LHCN-M2 (cell line): ENCODE measurements around the gene CHSY3. TPM values are rescaled to one million over a fixed set of nuclear protein-coding genes. Genes with fewer than 3 reads are reported as not detected.

ENCODE experiments used
- DNase-seq: peaks from one replicate; pipeline ENCODE4 v3.0.0-alpha.2; 2012; ENCODE audit warnings: low read depth
- total RNA-seq: library from RNA; depleted of rRNA; stranded (reverse); fragments of >200 nt; gene quantifications from 2 replicates; pipeline ENCODE4 v1.2.3, GENCODE V29; 2014

Gene CHSY3
- total RNA-seq, 1 experiment from 2014 or later: 7.6 TPM

DNA sequence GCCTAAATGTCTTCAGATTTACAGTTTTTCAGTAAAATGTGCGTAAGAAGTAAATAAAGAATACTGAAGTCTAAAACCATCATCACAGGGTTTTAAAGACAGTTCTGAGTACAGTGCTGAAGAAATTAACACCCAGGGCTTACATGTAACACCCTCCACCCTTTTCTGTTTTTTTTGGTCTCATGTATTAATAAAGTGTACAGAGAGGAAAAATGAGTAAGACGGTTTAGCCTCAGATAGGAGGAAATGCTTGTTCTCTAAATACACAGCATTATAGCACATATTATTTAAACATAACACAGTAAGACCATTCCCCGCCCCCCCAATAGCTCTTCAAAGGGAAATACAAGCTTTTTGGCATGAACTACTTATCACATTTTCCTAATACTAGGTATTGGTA is 119.3 kb downstream of the CHSY3 start:
- DNase-seq: no peak

DNA sequence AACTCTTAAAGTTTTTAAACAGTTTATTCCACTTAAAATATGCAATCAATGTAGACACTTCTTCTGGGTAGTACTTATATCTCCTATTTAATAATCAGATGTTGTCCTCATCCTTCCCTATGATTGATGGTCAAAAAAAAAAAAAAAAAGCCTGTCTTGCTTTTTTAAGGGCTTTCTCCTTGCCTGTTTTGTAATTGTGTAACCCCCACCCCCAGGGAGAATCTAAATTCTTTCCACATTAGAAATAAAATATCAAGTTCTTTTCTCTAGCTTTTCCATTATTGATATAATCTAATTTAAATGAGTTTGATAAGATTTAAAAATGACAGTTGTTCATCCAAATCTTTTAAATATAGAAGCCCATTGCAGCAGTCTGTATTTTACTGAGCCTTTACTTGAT is 119.7 kb downstream of the CHSY3 start:
- no peak for DNase-seq

DNA sequence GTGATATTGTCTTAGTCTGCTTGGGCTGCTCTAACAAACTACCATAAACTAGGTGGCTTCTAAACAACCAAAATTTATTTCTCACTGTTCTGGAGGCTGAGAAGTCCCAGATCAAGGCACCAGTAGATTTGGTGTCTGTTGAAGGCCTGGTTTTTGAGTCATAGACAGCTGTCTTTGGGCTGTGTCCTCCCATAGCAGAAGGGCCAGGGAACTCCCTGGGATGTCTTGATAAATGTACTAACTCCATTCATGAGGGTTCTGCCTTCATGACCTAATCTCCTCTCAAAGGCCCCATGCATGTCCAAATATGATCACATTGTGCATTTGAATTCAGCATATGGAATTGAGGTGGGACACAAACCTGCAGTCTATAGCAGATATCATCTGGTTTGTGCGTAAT is 121.2 kb downstream of the CHSY3 start:
- peak; percentile 33 for DNase-seq

DNA sequence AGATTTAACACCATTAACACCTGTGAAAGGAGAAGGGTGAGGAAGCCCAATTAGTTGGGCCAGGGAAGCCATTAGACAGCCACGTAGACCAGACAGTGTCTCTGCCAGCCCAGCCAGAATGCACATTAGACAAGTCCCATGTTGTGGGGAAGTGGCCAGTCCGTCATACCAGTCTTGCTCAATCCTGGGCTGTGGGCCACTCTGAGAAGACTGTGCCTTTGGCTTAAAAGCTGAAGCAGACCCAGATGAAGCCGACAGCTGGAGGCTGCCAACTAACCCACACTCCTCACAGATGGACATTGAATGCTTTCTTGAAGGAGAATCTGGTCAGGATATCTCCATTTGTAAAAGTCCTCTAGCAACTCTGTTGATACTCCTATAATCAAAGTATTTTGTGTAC is 128.5 kb downstream of the CHSY3 start:
- DNase-seq: no peak

DNA sequence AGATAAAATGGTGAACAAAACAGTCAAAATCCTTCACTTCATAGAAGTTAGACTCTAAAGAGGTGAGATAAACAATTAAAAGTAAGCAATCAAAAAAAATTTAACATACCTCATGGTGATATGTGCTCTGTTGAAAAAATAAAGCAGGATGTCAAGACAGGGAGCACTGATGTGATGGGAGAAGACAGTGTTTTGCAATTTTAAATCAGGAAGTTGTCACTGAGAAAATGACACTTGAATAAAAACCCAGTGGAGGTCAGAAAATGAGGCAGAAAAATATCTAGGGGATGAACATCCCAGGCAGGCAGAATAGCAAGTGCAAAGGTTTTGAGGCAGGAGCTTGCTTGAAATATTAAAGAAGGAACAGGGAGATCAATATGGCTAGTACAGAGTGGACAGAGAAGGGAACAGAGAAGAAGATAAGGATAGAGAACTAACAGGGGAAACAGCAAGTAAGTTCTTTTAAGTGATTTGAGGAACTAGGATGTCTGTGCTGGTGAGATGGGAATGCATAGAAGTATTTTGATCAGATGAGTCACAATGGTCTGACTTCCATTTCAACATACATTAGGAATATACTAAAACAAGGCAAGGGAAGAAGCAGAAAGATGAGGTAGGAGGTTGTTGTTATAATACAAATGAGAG is 130.4 kb downstream of the CHSY3 start:
- DNase-seq: peak; percentile 22

DNA sequence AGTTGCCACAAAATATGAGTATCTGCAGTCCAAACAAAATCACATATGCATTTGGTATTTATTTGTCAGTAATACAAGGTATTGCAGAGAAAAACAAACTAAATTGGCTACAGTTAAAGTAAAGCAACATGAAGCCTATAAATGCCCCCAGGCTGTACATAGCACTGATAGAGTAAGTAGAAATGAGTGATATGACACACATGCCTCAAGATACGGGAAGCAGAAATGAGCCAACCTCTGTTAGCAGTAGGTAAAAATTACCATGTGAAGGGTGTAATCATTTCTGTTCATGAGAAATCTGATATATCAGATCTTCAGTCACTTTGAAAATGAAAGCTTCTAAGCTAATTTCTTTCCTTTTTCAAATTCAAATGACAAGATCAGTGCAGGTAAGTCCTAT is 131.1 kb downstream of the CHSY3 start:
- no peak for DNase-seq

DNA sequence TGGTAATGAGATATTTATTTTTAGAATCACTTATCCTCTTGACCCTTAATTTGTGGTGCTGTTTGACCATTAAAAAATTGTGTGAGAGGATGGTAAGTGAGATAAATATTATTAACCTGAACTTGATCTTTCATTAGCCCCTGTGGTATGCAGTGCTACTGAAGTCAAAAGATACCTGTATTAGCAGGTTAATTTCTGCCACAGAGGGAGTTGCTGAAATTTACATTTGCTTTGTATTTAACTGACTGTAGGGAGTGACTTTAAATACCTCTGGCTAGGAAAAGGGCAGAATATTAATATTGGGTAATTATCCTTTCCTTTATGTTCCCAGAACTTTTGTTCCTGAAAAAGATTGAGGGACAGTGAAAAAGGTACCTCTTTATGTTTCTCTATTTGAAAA is 133.6 kb downstream of the CHSY3 start:
- DNase-seq: no peak

DNA sequence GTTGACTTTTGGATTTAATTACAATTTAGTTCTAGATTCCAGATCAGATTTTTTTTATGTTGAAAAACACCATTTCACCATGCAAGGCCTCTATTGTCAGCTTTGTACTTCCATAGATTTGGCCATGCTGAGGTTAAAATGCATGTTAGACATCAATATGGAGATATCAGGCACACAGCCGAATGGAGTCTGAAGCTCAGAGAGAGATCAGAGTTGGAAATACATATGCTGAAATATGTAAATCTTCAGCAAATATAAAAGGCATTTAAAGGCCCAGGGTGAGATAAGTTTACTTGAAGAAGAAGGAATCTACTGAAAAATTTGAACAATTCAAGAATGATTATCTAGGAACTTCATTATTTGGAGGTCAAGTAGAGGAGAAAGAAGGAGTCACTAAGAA is 139.6 kb downstream of the CHSY3 start:
- DNase-seq: no peak

DNA sequence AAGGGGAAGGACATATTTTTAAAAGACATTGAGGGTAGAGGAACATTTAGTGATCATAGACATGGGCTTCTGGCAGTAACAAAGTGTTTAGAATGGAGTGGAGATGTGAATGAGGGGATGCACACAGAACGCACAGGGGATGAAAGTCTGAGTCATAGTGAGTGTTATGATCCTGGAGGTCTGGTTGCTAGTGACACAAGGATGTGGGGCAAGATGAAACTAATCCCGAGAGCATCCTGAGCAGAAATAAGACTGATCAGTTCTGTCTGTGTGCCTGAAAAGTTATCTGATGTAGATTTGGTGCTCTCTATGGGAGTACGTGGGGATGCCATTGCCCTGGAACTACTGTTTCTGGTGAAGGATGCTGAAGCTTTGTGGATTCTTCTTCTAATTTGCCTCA is 141.1 kb downstream of the CHSY3 start:
- peak; percentile 67 for DNase-seq

DNA sequence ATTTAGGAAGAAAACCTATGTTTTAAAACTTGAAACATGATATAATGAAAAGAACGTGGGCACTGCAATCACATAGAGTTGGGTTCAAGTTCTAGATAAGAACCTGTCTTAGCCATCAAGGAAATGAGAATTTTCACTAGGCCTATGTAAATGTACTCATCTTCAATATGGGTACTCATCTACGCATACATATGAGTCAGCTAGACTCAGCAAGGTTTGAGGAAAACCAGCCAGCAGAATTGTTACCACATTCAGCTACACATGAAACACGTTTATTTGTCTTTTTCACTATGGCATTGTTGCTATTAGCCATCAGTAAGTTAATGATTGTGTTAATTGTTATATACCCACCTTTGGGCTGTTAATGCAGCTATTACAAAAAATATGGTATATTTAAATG is 146.3 kb downstream of the CHSY3 start:
- no peak for DNase-seq

DNA sequence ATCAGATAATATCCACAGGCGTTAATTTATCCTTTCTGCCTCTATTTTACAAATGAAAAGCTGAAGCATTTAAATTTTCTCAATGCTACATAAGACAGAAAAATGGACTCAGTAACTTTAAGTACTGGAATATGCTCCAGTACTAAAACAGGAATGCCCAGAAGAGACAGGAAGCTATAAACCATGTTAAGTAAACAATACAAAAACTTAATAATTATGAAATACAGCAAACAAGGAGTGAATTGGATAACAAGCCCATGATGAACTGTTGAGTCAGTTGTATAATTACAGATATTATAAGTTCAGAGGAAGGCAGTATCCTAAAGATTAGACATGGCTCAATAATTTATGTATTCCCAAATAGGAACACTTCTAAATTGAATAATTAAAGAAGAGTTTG is 148.5 kb downstream of the CHSY3 start:
- peak; percentile 12 for DNase-seq

DNA sequence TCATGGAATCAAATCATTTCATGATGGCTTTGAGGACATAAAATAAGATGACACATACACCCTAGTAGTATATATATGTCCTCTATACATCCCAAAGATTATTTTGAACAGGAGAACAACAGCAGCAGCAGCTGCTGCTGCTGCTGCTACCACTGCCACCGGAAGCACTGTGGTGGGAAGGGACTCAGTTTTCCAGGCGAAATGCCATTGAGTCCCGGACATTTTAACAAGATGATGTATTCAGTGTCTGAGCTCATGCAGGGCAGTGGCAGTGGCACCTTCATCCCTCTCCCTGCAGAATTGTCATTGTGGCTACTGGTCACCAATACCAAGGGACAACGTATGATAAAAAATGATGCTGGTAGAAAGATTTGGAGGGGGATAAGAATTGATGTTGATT is 151.3 kb downstream of the CHSY3 start:
- DNase-seq: no peak

DNA sequence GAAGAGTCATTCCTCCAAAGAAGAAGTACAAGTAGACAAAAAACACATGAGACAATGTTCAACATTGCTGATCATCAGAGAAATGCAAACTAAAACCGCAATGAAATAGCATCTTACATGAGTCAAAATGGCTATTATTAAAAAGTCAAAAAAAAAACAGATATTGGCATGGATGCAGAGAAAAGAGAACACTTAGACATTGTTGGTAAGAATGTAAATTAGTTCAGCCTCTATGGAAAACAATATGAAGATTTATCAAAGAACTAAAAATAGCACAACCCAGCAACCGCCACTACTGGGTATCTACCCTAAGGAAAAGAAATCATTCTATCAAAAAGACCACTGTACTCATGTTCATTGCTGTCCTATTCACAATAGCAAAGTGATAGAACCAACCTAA is 157.5 kb downstream of the CHSY3 start:
- no peak for DNase-seq

DNA sequence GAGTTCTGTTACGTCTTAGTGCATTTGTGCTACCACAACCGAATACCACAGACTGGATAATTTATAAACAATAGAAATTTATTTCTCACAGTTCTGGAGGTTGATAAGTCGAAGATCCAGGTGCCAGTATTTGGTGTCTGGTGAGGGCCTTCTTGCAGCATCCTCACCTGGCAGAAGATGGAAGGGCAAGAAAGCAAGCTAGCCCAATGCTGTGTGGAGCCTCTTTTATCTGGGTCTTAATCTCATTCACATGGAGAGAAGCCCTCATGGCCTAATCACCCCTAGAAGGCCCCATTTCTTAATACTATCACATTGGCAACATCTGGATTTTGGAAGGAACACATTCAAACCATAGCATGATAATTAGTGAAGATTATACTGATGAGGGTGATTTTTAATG is 159.3 kb downstream of the CHSY3 start:
- no peak for DNase-seq

DNA sequence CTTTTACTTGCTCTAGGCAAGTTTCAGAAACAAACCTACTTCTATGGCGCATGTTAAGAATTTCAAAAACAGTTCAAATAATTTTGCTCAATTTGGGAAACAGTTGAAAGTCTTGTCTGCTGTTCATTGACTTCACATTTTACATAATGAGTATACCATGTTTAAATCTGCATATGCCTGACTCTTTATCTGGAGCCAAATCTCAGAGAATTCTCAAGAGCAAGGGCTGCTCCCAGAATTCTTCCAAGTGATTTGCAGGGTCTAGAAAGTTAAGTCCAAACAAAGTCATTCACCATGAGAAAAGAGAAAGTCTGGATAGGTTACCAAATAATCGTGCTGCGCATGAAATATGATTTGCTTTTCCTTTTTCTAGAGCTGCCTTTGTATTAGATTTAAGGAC is 160.2 kb downstream of the CHSY3 start:
- DNase-seq: no peak

DNA sequence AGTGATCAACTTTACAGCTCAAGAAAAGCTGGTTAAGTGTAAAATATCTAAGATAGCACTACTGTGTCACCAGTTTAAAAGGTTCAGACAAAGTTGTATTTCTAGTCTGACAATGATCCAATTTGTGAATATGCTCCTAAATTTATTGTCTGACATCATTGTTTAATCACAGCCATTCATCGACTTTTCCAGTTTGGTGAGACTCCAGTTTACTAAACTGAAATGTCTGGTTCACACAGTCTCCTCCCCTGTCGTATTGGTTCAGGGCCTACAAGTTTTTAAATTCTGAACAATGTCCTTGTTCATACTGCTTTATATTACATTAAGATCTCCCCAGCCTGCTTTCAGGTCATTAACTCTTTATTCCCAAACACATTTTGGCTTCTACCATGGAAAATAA is 161.4 kb downstream of the CHSY3 start:
- DNase-seq: no peak

DNA sequence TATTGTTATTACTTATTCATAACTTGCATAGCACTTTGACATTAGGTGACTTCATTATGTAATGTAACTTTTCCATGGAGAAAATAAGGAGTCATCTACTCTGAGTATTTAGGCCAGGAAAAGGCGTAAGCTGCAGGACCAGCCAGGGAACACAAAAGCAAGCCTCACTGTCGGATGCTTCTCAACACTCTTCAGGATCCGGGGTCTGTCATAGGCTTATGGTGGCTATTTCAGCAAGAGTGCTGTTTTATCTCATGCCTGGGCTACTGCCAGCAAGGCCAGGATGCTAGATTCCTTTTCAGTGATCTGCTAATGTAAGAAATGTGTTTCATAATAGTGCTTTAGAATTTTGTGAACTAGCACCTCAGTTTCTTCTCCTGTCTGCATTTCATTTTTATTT is 162.4 kb downstream of the CHSY3 start:
- peak; percentile 9 for DNase-seq

DNA sequence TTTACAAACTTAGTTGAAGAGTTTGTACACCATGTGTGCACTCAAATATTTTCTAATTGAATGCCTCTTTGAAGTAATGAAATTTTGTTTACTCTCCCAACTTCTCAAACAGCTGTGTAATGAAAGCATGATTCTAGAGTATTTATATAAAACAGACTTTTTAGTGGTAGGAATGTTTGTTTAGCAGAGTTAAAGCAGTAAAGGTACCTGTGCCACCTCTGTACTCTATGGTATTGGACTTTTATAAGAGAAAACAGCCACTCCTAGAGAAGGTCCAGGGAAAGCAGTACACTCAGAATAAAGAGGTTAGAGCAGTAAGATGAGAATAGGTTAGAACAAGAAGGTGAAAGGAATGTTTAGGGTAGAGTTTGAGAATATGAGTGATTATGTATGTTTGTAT is 163.1 kb downstream of the CHSY3 start:
- no peak for DNase-seq

DNA sequence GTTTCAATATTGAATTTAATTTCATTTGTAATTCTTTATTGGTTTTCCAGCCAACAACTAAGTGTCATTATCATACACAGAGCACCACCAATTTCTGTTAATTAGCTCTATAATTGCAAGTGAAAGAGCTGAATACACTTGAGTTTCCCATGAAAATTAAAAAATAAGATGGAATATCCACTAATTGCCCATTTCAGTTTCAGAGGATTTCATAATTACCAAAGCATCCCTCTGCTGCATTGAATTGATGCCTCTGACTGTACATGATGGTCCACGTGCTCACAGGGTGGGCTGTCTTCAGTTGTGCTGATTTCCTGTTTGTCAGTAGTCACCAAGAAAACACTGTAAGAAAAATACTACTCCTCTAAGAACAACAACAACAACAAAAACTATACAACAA is 163.8 kb downstream of the CHSY3 start:
- no peak for DNase-seq

DNA sequence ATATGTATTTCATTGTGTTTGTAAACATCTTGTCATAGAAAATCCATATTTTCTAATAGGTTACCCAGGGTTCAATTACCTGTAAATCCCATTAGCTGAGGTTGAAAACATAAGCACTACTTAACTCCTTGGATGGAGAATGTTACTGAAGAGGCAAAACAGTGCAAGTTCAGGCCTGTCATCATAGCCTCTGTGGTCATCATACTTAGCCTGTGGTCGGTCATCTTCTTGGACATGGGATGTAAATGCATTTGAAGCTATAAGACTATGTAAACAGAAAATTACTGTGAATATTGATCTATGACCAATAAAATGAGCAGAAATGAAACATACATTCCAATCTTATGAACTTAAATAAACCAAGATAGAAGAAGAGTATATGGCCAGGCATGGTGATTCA is 164.7 kb downstream of the CHSY3 start:
- no peak for DNase-seq

DNA sequence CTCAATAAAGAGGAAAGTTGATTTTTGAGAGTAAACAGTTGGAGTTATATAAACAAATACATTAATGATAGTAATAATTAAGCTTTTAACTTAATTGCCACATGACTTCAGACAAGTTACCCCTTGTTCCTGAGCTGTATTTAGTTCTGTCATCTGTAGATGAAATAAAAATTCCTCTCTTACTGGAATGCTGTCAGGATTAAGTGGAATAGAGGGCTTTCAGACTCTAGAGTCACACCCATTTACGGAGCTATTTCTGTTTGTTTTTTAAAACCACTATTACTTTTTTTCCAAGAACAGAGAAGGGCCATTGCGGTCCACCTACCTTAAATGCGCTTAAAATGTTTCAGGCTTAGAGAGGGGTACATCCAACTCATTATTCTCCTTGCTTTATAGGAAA is 170.6 kb downstream of the CHSY3 start:
- no peak for DNase-seq

DNA sequence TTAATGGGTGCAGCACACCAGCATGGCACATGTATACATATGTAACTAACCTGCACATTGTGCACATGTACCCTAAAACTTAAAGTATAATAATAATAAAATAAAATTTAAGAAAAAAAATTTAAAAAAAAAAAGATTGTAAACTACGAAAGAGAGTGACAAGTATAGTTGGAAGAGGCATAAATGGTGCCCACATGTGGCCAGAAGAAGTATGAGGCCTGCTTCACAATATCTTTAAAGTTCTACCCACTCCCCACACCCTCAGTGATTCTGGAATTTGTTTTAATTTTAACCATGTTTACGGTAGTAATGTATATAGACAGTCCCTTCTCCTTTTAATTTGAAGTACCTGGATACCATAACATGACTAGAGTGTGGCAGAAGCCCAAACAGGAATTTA is 172.7 kb downstream of the CHSY3 start:
- DNase-seq: no peak

DNA sequence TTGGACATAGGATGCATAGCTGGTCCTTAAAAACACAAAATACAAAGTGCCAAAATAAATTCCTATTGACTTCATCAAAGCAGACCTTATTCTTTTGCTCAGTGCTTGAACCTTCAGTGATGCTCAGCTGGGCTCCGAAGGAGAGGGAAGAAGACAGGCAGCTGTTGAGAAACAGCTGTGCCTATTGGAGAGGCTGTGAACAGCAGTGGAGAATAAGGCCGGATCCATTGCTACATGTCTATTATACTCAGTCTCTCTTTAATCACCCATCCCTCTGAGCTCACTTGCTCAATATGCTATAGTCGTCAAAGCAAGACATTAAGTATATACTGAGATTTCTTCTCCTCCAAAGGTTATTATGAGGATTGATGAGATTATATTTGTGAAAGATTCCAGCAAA is 174.4 kb downstream of the CHSY3 start:
- DNase-seq: no peak

DNA sequence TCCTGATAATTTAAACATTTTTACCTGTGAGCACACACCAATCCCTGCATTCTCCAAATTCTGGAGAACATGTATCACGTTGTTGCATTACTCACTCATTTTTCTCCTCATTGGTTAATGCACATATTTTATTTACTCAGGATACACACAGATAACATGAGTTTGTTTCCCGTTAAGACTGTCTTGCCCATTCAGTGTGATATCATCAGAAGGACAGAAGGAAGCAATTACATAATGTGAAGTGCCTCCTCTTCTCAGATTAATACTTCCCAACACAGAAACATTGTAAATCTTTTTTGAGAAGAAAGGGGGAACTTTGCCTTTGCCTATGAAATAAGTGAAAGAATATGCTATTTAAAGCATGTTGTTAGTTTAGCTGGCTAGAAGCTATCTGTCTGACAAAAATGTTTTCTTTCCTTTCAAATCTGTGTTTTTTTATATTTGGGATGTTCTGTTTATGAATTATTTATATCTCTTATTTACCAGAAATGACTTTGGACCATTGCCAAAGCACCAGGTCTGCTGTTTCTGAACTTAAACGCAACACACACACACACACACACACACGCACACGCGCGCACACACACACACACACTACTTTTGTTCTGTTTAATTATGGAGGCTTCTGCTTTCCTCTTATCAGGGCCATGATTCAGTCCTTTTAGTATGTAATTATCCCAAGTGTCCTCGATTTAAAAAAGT is 186.5 kb downstream of the CHSY3 start:
- DNase-seq: no peak
